ENCODE measurements around the gene CD40.

CD40 gene

DNA sequence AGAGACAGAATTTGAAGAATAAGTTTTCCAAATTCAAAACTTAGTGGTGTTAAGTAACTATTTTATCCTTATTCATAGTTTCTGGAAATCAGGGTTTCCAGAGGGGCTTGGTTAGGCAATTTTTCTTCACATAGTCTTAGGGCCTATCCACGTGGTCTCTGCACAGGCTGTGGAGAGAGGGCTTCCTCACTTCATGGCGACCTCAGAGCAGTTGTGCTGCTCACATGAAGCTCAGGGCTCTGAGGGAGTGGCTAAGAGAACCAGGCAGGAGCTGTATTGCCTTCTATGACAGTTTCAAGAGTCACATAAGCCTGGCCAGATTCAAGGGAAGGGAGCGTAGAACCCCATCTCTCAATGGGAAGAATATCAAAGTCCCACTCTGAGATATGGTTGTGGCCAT lies 13.9 kb upstream of the CD40 start:
- peaks cover 18% of the 10 kb centered on the region for H3K27me3 ChIP-seq (ENCODE audit: low read depth)
- H3K9me3 ChIP-seq, result peaks cover 7% of the 10 kb centered on the region
- in situ Hi-C loops (cut with MboI; ENCODE audit: low sequenced_read_pairs), result no loop called here
- no peak for DNase-seq (ENCODE audit: low spot score in 2 of 2)
- no peaks in the 10 kb centered on the region for H3K4me1 ChIP-seq
- no peaks in the 10 kb centered on the region for H3K36me3 ChIP-seq (replicated peaks)
- no peak overlapping the region for H3K4me3 ChIP-seq

DNA sequence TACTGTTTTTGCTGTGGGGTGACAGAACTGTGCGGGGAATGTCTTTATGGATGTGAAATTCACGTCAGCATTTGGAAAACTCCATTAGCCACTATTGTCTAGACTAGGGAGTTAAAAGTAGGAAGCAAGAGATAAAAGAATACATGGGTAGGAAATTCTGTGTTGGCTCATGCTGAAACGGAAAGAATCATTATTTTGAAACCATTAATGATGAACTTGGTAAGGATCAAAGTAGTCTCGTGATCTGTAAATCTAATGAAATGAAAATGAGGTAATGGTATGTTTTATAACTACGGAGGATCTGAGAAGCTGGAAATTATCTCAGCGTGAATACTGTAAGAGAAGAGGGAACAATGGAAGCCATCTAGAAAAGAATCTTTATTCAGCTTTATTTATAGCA lies 11.1 kb upstream of the CD40 start:
- in situ Hi-C loops (cut with MboI; ENCODE audit: low sequenced_read_pairs), result no loop called here
- no peak for DNase-seq (ENCODE audit: low spot score in 2 of 2)

DNA sequence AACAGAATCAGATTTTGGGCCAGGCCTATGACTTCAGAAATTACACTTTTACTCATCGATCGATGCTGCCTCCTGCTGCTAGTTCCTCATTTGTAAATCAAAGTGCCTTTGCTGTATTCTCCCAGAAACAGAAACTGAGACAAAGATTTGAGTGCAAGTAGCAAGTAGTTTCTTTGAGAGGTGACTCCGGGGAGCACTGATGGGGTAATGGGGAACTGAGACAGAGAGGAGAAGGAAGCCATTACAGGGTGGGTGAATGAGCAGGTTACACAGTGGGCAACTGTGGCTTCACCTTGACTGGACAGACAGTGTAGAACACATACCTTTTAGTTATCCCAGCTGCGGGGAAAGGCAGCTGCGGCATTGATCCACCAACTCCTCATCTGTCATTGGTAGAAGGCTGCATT lies 9.7 kb upstream of the CD40 start:
- Histone ChIP-seq H3K36me3 (replicated peaks) (no peaks in the 10 kb centered on the region), H3K27me3 (ENCODE audit: low read depth) (peaks cover 34% of the 10 kb centered on the region), H3K4me1 (no peaks in the 10 kb centered on the region), H3K4me3 (no peak overlapping the region), H3K9me3 (peaks cover 5% of the 10 kb centered on the region; the same call in 1 of the 2 replicates)
- in situ Hi-C loops (cut with MboI; ENCODE audit: low sequenced_read_pairs), result no loop called here
- DNase-seq (ENCODE audit: low spot score in 2 of 2), result no peak

More for the DNA sequence above, 11.1 kb upstream of the CD40 start:
- no peaks in the 10 kb centered on the region for H3K36me3 ChIP-seq (replicated peaks)
- H3K4me3 ChIP-seq, result no peak overlapping the region
- peaks cover 7% of the 10 kb centered on the region for H3K9me3 ChIP-seq
- H3K27me3 ChIP-seq (ENCODE audit: low read depth), result peaks cover 34% of the 10 kb centered on the region
- H3K4me1 ChIP-seq, result no peaks in the 10 kb centered on the region

DNA sequence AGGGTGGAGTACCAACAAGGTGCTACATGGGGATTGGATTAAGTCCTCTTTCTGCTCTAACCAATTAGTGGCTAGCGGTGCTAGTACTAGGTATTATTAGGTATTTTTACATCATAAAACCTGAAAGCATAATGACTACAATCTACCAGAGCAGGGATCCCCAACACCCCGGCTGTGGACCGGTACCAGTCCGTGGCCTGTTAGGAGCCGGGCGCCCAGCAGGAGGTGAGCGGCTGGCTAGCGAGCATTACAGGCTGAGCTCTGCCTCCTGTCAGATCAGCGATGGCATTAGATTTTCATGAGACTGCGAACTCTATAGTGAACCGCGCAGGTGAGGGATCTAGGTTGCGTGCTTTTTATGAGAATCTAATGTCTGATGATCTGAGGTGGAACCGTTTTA lies 9.1 kb upstream of the CD40 start:
- Histone ChIP-seq H3K4me1 (no peaks in the 10 kb centered on the region), H3K4me3 (no peak overlapping the region), H3K36me3 (replicated peaks) (no peaks in the 10 kb centered on the region), H3K9me3 (peaks cover under 1% of the 10 kb centered on the region; the same call in 1 of the 2 replicates), H3K27me3 (ENCODE audit: low read depth) (peaks cover 31% of the 10 kb centered on the region)
- in situ Hi-C loops (cut with MboI; ENCODE audit: low sequenced_read_pairs), result no loop called here
- no peak for DNase-seq (ENCODE audit: low spot score in 2 of 2)

DNA sequence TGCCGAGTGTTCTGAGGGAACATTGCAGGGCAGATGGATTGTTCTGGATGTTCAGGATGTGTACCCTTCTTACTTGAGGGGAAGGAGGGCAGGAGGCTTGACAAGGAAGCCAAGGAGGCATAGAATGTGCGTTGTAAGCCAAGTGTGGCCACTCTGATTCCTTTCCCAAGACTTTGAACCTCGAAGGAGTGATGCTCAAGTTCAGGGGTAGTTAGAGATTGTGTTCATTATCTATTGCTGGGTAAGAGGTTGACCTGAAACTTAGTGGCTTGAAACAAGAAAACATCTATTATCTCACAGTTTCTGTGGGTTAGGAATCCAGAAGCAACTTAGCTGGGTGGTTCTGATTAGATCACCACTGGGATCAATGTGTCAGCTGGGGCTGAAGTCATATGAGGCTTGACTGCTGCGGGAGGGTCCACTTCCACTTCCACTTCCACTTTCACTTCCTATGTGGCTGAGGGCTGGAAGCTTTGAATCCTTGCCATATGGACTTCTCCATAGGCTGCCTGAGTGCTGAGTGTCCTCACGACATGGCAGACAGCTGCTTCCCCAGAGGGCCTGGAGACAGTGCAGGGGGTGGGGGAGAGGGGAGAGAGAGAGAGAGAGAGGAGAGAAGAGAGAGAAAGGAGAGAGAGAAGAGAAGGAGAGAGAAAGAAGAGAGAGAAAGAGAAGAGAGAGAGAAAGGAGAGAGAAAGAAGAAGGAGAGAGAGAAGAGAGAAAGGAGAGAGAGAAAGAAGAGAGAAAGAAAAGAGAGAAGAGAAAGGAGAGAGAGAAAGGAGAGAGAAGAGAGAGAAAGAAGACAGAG lies 6.9 kb upstream of the CD40 start:
- H3K36me3 ChIP-seq (replicated peaks), result no peaks in the 10 kb centered on the region
- peaks cover 28% of the 10 kb centered on the region for H3K27me3 ChIP-seq (ENCODE audit: low read depth)
- in situ Hi-C loops (cut with MboI; ENCODE audit: low sequenced_read_pairs), result no loop called here
- no peak for DNase-seq (ENCODE audit: low spot score in 2 of 2)
- no peaks in the 10 kb centered on the region for H3K4me1 ChIP-seq
- H3K9me3 ChIP-seq, result no peaks in the 10 kb centered on the region; the same call in 1 of the 2 replicates
- no peak overlapping the region for H3K4me3 ChIP-seq

DNA sequence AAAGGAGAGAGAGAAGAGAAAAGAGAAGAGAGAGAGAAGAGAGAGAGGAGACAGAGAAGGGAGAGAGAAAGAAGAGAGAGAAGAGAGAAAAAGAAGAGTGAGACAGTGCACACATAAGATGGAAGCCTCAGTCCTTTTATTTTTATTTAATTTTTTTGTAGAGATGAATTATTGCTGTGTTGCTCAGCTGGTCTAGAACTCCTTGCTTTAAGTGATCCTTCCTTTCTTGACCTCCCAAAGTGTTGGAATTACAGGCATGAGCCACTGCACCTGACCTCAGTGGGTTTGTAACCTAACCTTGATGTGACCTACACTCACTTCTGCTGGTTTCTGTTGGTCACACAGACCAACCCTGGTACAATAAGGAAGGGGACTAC lies 6.3 kb upstream of the CD40 start:
- no peaks in the 10 kb centered on the region for H3K36me3 ChIP-seq (replicated peaks)
- H3K27me3 ChIP-seq (ENCODE audit: low read depth), result peaks cover 26% of the 10 kb centered on the region
- no peak overlapping the region for H3K4me3 ChIP-seq
- H3K9me3 ChIP-seq, result no peaks in the 10 kb centered on the region; the same call in 1 of the 2 replicates
- no peaks in the 10 kb centered on the region for H3K4me1 ChIP-seq
- no peak for DNase-seq (ENCODE audit: low spot score in 2 of 2)
- in situ Hi-C loops (cut with MboI; ENCODE audit: low sequenced_read_pairs), result no loop called here

DNA sequence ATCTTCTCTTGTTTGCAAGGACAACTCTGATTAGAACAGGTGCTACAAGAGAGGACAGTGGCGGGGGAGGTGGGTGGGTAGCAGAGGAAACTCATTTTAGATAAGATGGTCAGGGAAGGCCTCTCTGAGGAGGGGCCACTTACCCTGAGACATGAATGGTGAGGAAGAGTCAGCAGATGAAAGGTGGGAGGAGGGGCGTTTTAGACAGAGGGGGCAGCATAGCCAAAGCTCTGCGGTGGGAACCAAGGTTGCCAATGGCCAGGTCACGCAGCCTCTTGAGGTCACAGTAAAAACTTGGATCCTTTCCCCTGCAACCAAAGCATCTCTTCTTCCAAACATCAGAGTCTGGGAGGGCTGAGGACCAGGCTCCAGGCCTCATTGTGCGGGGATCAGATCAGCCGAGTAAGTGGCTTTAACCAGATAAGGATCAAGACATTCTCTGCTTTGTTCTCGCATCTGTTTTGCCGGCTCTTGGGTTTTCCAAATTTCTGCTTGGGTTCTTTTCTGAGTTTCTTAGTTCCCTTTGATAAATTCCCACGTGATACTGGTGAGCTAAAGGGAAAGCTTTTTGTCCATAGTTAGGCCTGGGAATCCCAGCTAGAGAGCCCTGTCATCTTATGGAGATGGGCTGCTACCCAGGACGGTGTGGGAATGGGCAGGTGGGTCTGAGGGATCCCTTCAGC lies 5.5 kb upstream of the CD40 start:
- no peak for DNase-seq (ENCODE audit: low spot score in 2 of 2)
- H3K27me3 ChIP-seq (ENCODE audit: low read depth), result peaks cover 21% of the 10 kb centered on the region
- no peaks in the 10 kb centered on the region for H3K4me1 ChIP-seq
- in situ Hi-C loops (cut with MboI; ENCODE audit: low sequenced_read_pairs), result no loop called here
- no peaks in the 10 kb centered on the region for H3K9me3 ChIP-seq
- H3K4me3 ChIP-seq, result no peak overlapping the region
- no peaks in the 10 kb centered on the region for H3K36me3 ChIP-seq (replicated peaks)

DNA sequence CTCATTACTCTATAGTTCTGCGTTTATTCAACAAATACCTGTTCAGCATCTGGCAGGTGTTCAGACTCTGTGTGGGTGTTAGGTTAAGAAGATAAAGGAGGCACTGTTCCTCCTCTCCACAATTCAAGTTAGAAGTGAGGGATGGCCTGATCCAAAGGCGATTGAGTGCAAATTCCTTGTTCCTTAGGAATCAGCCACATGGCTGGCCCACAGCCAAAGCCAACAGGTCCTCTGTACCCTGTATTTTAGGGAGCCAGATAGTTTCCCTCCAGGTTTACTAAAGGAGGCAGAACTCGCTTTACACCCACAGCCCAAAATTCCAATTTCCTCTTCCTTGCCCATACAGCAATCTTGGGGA lies 5.0 kb upstream of the CD40 start:
- Histone ChIP-seq H3K27me3 (ENCODE audit: low read depth) (peaks cover 21% of the 10 kb centered on the region), H3K4me1 (no peaks in the 10 kb centered on the region), H3K36me3 (replicated peaks) (no peaks in the 10 kb centered on the region), H3K9me3 (no peaks in the 10 kb centered on the region), H3K4me3 (no peak overlapping the region)
- in situ Hi-C loops (cut with MboI; ENCODE audit: low sequenced_read_pairs), result no loop called here
- no peak for DNase-seq (ENCODE audit: low spot score in 2 of 2)

DNA sequence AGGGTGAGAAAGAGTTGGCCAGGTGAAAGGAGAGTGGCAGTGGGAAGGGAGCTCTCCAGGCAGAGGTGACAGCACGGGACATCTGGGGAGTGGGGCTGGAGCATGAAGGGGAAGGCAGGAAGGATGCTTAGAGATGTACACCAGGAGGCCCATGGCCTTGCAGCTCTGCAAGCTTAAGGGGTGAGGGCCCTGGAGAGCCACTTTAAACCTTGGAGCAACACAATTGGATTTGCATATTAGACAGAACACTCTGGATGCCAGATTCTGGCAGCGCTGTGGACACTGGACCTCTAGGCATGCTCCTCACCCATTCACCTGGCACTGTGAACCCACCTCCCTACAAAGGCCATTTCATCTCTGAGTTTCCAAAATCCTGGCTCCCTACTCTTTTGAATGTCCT lies 3.7 kb upstream of the CD40 start:
- H3K4me3 ChIP-seq, result no peak overlapping the region
- H3K4me1 ChIP-seq, result no peaks in the 10 kb centered on the region
- H3K27me3 ChIP-seq (ENCODE audit: low read depth), result peaks cover 20% of the 10 kb centered on the region
- DNase-seq (ENCODE audit: low spot score in 2 of 2), result no peak
- no peaks in the 10 kb centered on the region for H3K36me3 ChIP-seq (replicated peaks)
- H3K9me3 ChIP-seq, result no peaks in the 10 kb centered on the region
- in situ Hi-C loops (cut with MboI; ENCODE audit: low sequenced_read_pairs), result no loop called here

DNA sequence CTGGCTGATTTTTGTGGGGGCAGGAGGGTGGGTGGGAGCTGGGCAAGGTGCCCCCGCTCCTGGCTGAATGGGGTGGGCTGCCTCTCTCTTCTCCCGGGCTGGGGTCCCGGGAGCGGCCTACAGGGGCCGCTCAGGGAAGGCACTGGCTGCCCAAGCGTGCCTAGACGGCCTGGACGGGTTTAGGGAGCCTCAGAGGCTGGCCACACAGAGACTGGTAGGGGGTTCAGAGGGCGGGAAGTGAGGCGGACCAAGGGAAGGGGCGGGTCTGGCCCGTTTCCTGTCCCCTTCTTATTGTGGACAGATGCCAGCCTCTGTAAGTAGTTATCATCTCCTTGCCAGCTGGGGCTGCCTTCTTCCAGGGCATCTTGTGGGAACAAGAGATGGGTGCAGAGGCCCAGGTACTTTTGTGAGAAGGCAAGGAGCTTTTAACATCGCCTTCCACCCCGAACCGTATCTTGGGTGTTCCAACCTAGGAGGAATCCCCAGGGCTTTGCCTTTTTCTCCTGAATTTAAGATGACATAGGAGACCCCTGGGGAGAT lies 437 bp downstream of the CD40 start:
- H3K4me3 ChIP-seq, result peak overlapping the region; percentile 9; the same call in 1 of the 2 replicates
- H3K27me3 ChIP-seq (ENCODE audit: low read depth), result peaks cover 6% of the 10 kb centered on the region; the same call in 1 of the 2 replicates
- DNase-seq (ENCODE audit: low spot score in 2 of 2), result no peak

DNA sequence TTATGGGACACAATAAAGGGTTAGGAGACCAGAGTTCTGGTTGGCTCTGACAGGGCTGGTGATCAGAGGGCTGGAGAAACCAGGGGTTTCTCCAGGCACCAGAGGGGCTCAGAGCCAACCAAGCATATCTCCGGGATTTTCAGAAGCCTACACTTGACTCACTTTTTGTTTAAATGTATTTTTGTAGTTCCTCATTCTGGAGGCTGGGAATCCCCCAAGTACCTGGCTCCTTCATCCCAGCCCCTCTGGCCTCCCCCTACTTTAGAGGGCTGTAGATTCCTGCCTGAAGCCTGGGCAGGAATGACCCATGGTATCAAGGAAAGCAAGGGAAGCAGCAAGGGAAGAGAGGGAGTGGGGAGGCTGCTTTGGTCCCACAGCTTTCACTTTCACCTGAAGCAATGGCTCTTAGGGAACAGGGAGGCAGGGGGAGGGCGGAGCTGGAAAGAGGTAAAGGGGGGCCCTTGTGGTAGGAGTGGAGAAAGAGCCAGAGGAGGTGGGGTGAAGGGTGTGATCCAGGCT lies 973 bp downstream of the CD40 start:
- no peak for DNase-seq (ENCODE audit: low spot score in 2 of 2)
- Histone ChIP-seq H3K4me3 (no peak overlapping the region), H3K36me3 (replicated peaks) (no peaks in the 10 kb centered on the region), H3K4me1 (no peaks in the 10 kb centered on the region), H3K9me3 (no peaks in the 10 kb centered on the region), H3K27me3 (ENCODE audit: low read depth) (peaks cover 3% of the 10 kb centered on the region; the same call in 1 of the 2 replicates)
- in situ Hi-C loops (cut with MboI; ENCODE audit: low sequenced_read_pairs), result no loop called here

More for the DNA sequence above, 437 bp downstream of the CD40 start:
- in situ Hi-C loops (cut with MboI; ENCODE audit: low sequenced_read_pairs), result no loop called here
- Histone ChIP-seq H3K9me3 (no peaks in the 10 kb centered on the region), H3K36me3 (replicated peaks) (no peaks in the 10 kb centered on the region), H3K4me1 (no peaks in the 10 kb centered on the region)

DNA sequence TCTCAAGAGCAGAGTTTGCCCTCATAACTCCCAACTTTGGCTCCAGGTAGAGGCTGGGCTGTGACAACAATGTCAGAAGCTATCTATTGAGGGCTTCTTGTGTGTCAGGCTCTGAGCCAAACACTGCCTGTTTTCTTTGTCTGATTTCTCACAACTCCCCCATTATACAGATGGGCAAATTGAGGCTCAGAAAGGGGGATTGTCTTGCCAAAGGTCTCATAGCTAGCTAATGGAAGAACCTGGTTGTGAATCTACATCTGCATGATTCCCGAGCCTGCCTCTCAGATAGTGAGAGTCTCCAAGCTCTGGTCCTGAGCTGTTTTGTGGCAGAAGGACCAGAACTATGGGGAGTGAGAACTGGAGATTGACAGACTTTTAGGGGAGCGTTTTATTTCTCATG lies 1.4 kb downstream of the CD40 start:
- in situ Hi-C loops (cut with MboI; ENCODE audit: low sequenced_read_pairs), result no loop called here
- Histone ChIP-seq H3K9me3 (no peaks in the 10 kb centered on the region), H3K4me1 (no peaks in the 10 kb centered on the region), H3K36me3 (replicated peaks) (no peaks in the 10 kb centered on the region), H3K27me3 (ENCODE audit: low read depth) (peaks cover 3% of the 10 kb centered on the region; the same call in 1 of the 2 replicates), H3K4me3 (no peak overlapping the region)
- no peak for DNase-seq (ENCODE audit: low spot score in 2 of 2)

DNA sequence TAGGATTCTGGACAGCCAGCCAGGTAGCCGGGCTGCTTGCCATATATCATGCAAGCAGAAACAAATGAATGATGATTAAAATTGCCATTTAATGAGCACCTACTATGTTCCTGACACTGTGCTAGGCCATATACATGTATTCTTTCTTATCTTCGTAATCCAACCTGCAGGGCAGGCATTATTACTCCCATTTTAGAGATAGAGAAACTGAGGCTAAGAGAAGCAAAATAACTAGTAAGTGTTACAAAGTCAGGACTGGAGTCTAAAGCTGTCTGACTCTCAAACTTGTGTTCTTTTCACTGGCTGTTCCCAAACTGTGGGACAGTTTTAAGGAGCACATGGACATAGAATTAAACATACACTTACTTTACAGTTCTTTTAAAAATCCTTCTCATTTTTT lies 2.0 kb downstream of the CD40 start:
- Histone ChIP-seq H3K36me3 (replicated peaks) (no peaks in the 10 kb centered on the region), H3K4me1 (no peaks in the 10 kb centered on the region), H3K4me3 (no peak overlapping the region), H3K27me3 (ENCODE audit: low read depth) (no peaks in the 10 kb centered on the region), H3K9me3 (no peaks in the 10 kb centered on the region)
- no peak for DNase-seq (ENCODE audit: low spot score in 2 of 2)
- in situ Hi-C loops (cut with MboI; ENCODE audit: low sequenced_read_pairs), result no loop called here
